Mucosa of rectum (tissue), 2 donors: ENCODE data around the gene BEND5.

Source experiments
- H3K27ac ChIP-seq, 2 donors: one replicate each; pipeline ENCODE4 v1.7.0; 2013; ENCODE audit warnings: inconsistent platforms in 2 of 2, low read depth in 2 of 2, low read length in 2 of 2
- H3K27me3 ChIP-seq, 2 donors: one replicate each; pipeline ENCODE4 v1.7.0; 2013; ENCODE audit warnings: low read length in 2 of 2; ENCODE audit not compliant: control insufficient read depth in 2 of 2, insufficient read depth in 2 of 2
- H3K36me3 ChIP-seq, 2 donors: one replicate each; pipeline ENCODE4 v1.7.0; 2013; ENCODE audit warnings: low read length in 2 of 2; ENCODE audit not compliant: control insufficient read depth in 2 of 2, insufficient read depth in 2 of 2
- H3K4me1 ChIP-seq, 2 donors: one replicate each; pipeline ENCODE4 v1.7.0; 2013; ENCODE audit warnings: low read length in 2 of 2, mild to moderate bottlenecking in 1 of 2; ENCODE audit not compliant: control insufficient read depth in 2 of 2, insufficient read depth in 2 of 2
- H3K4me3 ChIP-seq, 2 donors: one replicate each; pipeline ENCODE4 v1.7.0; 2013; ENCODE audit warnings: low read length in 2 of 2
- H3K9ac ChIP-seq, 2 donors: one replicate each; pipeline ENCODE4 v1.7.0; 2013; ENCODE audit warnings: low read length in 2 of 2, low read depth in 1 of 2, mild to moderate bottlenecking in 1 of 2
- H3K9me3 ChIP-seq, 2 donors: one replicate each; pipeline ENCODE4 v1.7.0; 2013; ENCODE audit warnings: low read length in 2 of 2; ENCODE audit not compliant: control insufficient read depth in 2 of 2
- donor health status: healthy.
- donor health status: Normal muscosa, but diverticular disease.

Gene BEND5

DNA sequence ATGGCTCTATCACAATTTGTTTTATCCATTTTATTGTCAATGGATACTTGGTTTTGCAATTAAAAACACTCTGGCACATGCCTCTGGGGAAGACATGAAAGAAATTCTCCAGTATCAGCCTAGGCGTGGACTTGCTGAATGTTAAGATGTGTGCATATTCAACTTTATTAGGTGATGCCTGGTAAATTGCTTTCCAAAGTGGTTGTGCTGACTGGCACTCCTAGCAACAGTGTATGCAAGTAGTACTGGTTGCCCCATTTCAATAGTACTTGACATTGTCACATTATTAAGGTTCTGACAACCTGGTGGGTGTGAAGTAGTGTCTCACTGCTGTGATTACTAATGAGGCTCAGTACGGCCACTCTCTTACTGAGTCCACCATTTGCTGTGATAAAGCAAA, 48.1 kb downstream of the BEND5 start:
- Histone ChIP-seq H3K27me3 (no peaks in the 10 kb centered on the region), H3K27ac (no peak overlapping the region), H3K4me1 (no peaks in the 10 kb centered on the region), H3K9me3 (no peaks in the 10 kb centered on the region), H3K36me3 (peaks cover 0 to 2% of the 10 kb centered on the region in 2 donors), H3K4me3 (no peak overlapping the region), H3K9ac (no peak overlapping the region)

DNA sequence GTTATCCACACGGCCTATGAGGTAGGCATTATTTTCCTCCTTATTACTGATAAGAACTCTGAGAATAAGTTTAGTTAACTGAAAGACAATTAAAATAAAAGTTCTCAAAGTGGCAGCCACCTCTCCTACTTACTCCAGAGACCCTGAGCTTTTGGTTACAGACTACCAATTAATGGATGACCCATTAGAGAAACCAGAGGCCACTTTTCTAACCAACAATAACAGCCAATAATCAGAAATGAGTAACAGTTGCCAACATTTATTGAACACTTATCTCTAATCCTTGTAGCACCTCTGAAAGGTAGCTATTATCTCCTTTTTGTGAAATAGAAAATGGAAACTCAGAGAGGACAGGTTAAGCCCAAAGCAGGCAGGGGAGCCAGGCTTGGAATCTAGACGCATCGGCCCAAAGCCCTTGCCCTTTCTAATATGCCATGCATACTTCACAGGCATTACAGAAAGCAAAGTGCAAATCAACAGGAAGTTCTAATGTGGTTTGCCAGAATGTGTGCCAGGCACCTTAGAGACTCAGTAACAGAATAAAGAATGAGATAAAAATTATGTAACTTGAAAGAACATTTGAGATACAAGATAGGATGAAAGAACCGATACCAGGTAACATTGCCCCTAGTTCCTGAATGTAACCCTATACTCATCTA, 50.0 kb downstream of the BEND5 start:
- Histone ChIP-seq H3K27me3 (no peaks in the 10 kb centered on the region), H3K27ac (no peak overlapping the region), H3K4me1 (no peaks in the 10 kb centered on the region), H3K36me3 (peaks cover 0 to 2% of the 10 kb centered on the region in 2 donors), H3K4me3 (no peak overlapping the region), H3K9me3 (no peaks in the 10 kb centered on the region), H3K9ac (no peak overlapping the region)

DNA sequence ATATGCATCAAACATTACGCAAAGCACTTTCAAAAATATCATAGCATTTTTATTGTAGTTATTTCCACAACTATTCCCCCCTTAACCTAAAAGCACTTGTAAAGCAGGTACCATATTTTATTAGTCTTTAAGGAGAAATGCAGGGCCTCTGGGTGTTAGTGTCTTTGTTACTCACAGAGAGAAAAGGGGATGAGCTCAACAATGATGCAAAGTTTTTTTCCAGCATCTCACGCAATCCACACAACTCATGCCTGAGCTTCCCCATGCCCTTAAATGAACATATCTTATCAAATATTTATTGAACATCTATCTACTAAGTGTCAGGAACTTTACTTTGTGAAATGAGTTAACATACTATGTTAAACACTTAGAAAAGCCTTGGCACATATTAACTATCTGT, 50.6 kb downstream of the BEND5 start:
- H3K9ac ChIP-seq: no peak overlapping the region
- no peaks in the 10 kb centered on the region for H3K4me1 ChIP-seq
- H3K27me3 ChIP-seq: no peaks in the 10 kb centered on the region
- no peak overlapping the region for H3K4me3 ChIP-seq
- no peak overlapping the region for H3K27ac ChIP-seq
- H3K9me3 ChIP-seq: no peaks in the 10 kb centered on the region
- peaks cover 0 to 2% of the 10 kb centered on the region in 2 donors for H3K36me3 ChIP-seq

GRCh38 chr1:48725341-48726046, 51.2 kb downstream of the BEND5 start:
- no peak overlapping the region for H3K9ac ChIP-seq
- no peak overlapping the region for H3K27ac ChIP-seq
- H3K4me3 ChIP-seq: no peak overlapping the region
- H3K9me3 ChIP-seq: no peaks in the 10 kb centered on the region
- no peaks in the 10 kb centered on the region for H3K4me1 ChIP-seq
- peaks cover 0 to 2% of the 10 kb centered on the region in 2 donors for H3K36me3 ChIP-seq
- H3K27me3 ChIP-seq: no peaks in the 10 kb centered on the region

DNA sequence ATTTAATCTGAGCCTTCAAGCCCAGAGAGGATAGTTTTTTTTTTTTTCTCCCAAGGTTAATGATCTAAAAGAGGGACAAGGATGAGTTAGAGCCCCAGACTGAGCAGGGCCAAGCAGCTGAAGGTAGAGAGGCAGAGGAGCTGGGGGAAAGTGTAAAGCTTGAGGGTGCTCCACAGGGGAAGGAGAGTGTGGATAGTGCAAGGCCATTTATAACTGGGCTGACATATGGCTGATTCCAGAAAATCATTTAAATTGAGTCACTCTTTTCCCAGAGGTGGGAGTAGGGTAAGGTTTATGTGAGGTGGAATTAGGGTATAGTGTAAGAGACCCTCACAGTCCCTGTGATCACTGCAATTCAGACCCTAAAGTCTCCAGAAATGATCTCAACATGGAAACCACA, 55.8 kb downstream of the BEND5 start:
- H3K9ac ChIP-seq: no peak overlapping the region
- no peak overlapping the region for H3K27ac ChIP-seq
- H3K9me3 ChIP-seq: no peaks in the 10 kb centered on the region
- no peaks in the 10 kb centered on the region for H3K4me1 ChIP-seq
- H3K27me3 ChIP-seq: no peaks in the 10 kb centered on the region
- H3K4me3 ChIP-seq: no peak overlapping the region
- no peaks in the 10 kb centered on the region for H3K36me3 ChIP-seq

GRCh38 chr1:48718705-48719104, 58.0 kb downstream of the BEND5 start:
- H3K9me3 ChIP-seq: no peaks in the 10 kb centered on the region
- no peaks in the 10 kb centered on the region for H3K4me1 ChIP-seq
- no peaks in the 10 kb centered on the region for H3K36me3 ChIP-seq
- no peaks in the 10 kb centered on the region for H3K27me3 ChIP-seq
- H3K4me3 ChIP-seq: no peak overlapping the region
- no peak overlapping the region for H3K27ac ChIP-seq
- no peak overlapping the region for H3K9ac ChIP-seq

- H3K4me1 ChIP-seq: no peaks in the 10 kb centered on the region
- H3K27me3 ChIP-seq: no peaks in the 10 kb centered on the region
Observed at GRCh38 chr1:48718116-48718630, 58.5 kb downstream of the BEND5 start.

DNA sequence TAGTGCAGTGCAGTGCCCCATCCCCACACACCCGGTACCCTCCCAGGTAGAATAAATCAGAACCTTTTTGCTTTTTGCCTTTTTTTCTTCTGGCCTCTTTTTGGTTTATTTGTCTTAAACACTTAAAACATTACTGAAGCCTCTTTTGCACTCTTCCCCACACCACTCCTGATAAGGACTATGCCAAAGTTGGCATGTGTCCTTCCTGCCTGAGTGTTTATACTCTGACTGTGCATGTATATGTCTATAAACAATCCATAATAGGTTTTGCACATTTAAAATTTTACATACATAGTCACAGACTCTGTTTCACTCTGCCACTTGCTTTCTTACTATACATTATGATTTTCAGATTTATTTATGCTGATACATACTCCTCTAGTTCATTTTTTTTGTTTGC, 59.6 kb downstream of the BEND5 start:
- Histone ChIP-seq H3K9me3 (no peaks in the 10 kb centered on the region), H3K27me3 (no peaks in the 10 kb centered on the region), H3K9ac (no peak overlapping the region), H3K4me1 (no peaks in the 10 kb centered on the region), H3K27ac (no peak overlapping the region), H3K36me3 (no peaks in the 10 kb centered on the region), H3K4me3 (no peak overlapping the region)

More at GRCh38 chr1:48718116-48718630, 58.5 kb downstream of the BEND5 start:
- no peaks in the 10 kb centered on the region for H3K9me3 ChIP-seq
- H3K4me3 ChIP-seq: no peak overlapping the region
- no peaks in the 10 kb centered on the region for H3K36me3 ChIP-seq
- no peak overlapping the region for H3K9ac ChIP-seq
- H3K27ac ChIP-seq: no peak overlapping the region

GRCh38 chr1:48715921-48716320, 60.8 kb downstream of the BEND5 start:
- Histone ChIP-seq H3K9me3 (no peaks in the 10 kb centered on the region), H3K27ac (no peak overlapping the region), H3K9ac (no peak overlapping the region), H3K27me3 (no peaks in the 10 kb centered on the region), H3K4me1 (no peaks in the 10 kb centered on the region), H3K36me3 (no peaks in the 10 kb centered on the region), H3K4me3 (no peak overlapping the region)

DNA sequence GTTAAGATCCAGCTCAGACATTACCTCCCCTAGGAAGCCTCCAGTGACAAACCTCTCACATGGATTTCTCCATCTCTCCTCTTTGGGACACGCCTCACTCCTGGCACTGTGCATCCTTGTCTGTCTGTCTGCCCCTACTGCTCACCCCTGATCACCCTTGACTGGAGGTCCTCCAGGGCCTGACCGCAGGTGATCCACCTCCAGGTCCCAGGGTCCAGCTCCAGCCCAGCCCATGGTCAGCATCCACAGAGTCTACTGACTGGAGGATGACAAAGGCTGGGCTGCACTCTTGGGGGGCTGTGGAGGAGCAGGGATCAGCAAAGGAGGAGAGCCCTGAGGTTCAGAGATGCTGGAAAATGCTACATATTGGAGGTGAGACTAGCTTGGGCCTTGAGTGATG, 65.8 kb downstream of the BEND5 start:
- Histone ChIP-seq H3K27me3 (no peaks in the 10 kb centered on the region), H3K4me1 (no peaks in the 10 kb centered on the region), H3K9me3 (no peaks in the 10 kb centered on the region), H3K36me3 (no peaks in the 10 kb centered on the region), H3K27ac (no peak overlapping the region), H3K4me3 (no peak overlapping the region), H3K9ac (no peak overlapping the region)
